DOHH2 (cell line): Measurements from ENCODE around the gene DDX41.

Source experiments
- CTCF ChIP-seq: fragments of 200-600 bp; sonication (generic); IDR thresholded peaks from one replicate; pipeline ENCODE4 v1.5.1; 2014; ENCODE audit warnings: antibody characterized with exemption, mild to moderate bottlenecking, low read depth, low read length; ENCODE audit not compliant: poor library complexity, severe bottlenecking
- EZH2phosphoT487 ChIP-seq: fragments of 200-600 bp; sonication (generic); IDR thresholded peaks from 2 replicates; pipeline ENCODE4 v1.6.1; 2017; ENCODE audit warnings: borderline replicate concordance, mild to moderate bottlenecking, antibody characterized with exemption, low read length, moderate library complexity, mixed read lengths

- TF ChIP-seq CTCF (no peak), EZH2phosphoT487 (no peak)
Observed at GRCh38 chr5:177547736-177548135, 31.0 kb upstream of the DDX41 start.
